ENCODE measurements around the gene CEP152. TPM values are rescaled to one million over a fixed set of nuclear protein-coding genes. Genes with fewer than 3 reads are reported as not detected.
A peak's percentile ranks its signal among the peaks of the same experiment; 100 is the strongest.
"Not testable (repeated sequence)": the region's sequence is repeated elsewhere in the genome, so short reads cannot be mapped to it uniquely, and the experiment has no call there.

Gene CEP152
- total RNA-seq, 2 donors from 2014 or later = 26.7 to 34.0 TPM

DNA sequence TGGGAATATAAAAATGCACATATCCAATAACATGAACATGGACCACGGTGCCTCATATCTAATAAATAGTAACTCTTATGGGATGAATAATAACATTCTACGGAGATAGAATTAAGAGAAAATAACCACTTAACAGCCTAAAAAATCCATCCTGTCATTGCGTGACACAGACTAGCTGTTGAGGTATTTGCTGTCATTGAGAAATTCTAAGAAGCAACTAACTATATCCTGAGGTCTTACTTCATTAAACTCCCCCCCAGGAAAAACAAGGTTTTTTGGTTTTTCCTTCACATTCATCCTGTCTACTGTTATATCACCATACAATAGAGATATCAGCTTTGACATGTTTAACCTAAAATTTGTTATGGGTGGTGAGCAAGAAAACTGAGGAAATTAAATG is 14.3 kb downstream of the CEP152 start:
- Mint-ChIP-seq H3K36me3 (ENCODE audit: low read depth) (peaks cover 59% of the 10 kb centered on the region), H3K4me1 (peaks cover 5% of the 10 kb centered on the region), H3K27ac (no peak overlapping the region)

DNA sequence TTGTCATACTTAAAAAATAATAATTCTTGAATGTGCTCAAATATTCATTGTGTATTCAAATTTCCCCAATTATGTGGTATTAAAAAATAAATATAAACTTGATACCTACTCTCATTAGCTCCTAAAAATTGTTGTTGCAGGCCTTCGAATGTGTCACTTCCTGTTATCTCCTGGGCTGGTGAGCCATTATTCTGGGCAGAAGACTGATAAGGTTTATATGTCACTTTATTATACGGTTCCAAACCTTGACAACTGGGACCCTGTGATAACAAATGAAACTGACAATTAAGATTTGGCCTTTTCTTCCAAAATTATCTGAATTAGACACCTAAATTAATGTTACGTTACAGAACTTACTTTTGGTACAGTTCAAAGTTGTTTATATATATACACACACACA is 15.0 kb downstream of the CEP152 start:
- H3K4me1 Mint-ChIP-seq = peaks cover 5% of the 10 kb centered on the region
- H3K27me3 Mint-ChIP-seq = no peaks in the 10 kb centered on the region
- no peak overlapping the region for H3K4me3 Mint-ChIP-seq
- H3K36me3 Mint-ChIP-seq (ENCODE audit: low read depth) = peaks cover 61% of the 10 kb centered on the region
- no peak overlapping the region for H3K27ac Mint-ChIP-seq
- no peaks in the 10 kb centered on the region for H3K9me3 Mint-ChIP-seq
- ATAC-seq (replicated peaks) = no peak

More for the DNA sequence above, 14.3 kb downstream of the CEP152 start:
- no peak for ATAC-seq (replicated peaks)
- H3K4me3 Mint-ChIP-seq = peak overlapping the region; percentile 11
- H3K9me3 Mint-ChIP-seq = no peaks in the 10 kb centered on the region
- no peaks in the 10 kb centered on the region for H3K27me3 Mint-ChIP-seq

DNA sequence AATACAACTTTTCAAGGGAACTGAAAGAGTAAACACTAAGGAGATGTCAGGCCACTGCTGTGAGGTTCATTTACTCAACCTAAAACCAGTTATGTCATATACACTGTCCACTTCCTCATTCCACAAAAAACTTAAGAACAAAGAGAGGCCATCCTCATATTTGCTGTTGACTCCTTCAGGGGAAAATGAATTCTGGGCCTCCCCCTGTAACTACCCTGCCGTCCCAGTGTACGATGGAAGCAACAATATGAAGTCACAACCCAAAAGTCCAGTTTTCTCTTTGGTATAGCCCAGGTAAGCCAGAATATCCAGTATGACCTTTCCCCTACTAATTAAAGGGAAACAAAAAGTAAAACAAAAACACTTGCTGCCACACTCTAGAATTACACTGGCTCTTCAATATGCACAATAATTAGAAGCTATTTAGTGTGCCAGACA is 16.2 kb downstream of the CEP152 start:
- Mint-ChIP-seq H3K36me3 (ENCODE audit: low read depth) (peaks cover 73% of the 10 kb centered on the region), H3K27ac (peak overlapping the region; percentile 48)
- ATAC-seq (replicated peaks) = no peak

DNA sequence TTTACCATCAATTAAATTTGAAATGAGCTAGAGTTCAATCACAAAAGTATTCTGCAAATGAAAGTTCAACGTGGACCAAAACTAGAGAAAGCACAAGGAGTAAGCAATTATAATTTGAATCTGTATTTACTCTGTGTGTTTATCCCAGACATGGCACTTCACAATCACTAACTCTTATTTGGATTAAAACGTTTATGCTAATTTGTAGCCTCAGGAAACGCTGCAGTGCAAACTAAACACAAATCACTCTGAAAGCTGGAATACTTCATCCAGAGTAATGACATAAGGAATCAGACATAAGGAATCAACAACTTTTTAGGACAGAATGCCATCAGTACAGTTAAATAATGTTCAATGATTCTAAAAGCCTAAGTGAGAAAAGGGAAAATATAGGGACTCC is 18.5 kb downstream of the CEP152 start:
- Mint-ChIP-seq H3K27me3 (no peaks in the 10 kb centered on the region), H3K27ac (no peak overlapping the region), H3K36me3 (ENCODE audit: low read depth) (peaks cover 88% of the 10 kb centered on the region), H3K9me3 (no peaks in the 10 kb centered on the region), H3K4me1 (peaks cover 5% of the 10 kb centered on the region), H3K4me3 (no peak overlapping the region)
- no peak for ATAC-seq (replicated peaks)

More for the DNA sequence above, 16.2 kb downstream of the CEP152 start:
- no peak overlapping the region for H3K4me3 Mint-ChIP-seq
- no peaks in the 10 kb centered on the region for H3K27me3 Mint-ChIP-seq
- peaks cover 5% of the 10 kb centered on the region for H3K4me1 Mint-ChIP-seq
- H3K9me3 Mint-ChIP-seq = no peaks in the 10 kb centered on the region

DNA sequence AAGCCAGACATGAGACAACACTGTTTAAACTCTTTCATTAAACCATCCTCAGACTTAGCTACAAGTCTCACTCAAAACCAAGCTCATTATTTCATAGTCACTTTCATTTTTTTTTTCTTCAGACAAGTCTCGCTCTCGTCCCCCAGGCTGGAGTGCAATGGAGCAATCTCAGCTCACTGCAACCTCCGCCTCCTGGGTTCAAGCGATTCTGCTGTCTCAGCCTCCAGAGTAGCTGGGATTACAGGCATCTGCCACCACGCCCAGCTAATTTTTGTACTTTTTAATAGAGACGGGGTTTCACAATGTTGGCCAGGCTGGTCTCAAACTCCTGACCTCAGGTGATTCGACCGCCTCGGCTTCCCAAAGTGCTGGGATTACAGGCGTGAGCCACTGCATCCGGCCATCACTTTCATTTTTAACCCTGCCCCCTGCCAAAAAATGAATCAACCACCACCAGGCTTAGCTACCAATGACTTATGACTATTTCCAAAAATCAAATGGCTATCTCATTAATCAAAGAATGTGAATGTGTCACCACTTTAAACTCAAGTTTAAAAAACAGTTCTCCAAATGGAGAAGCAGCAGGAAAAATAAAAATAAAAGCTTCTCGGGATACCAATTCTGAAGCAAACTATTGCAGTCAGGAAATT is 20.3 kb downstream of the CEP152 start:
- H3K4me1 Mint-ChIP-seq; H3K27ac Mint-ChIP-seq; H3K9me3 Mint-ChIP-seq; ATAC-seq (replicated peaks); H3K4me3 Mint-ChIP-seq; H3K27me3 Mint-ChIP-seq: not testable (repeated sequence)
- H3K36me3 Mint-ChIP-seq (ENCODE audit: low read depth) = peaks cover 86% of the 10 kb centered on the region

DNA sequence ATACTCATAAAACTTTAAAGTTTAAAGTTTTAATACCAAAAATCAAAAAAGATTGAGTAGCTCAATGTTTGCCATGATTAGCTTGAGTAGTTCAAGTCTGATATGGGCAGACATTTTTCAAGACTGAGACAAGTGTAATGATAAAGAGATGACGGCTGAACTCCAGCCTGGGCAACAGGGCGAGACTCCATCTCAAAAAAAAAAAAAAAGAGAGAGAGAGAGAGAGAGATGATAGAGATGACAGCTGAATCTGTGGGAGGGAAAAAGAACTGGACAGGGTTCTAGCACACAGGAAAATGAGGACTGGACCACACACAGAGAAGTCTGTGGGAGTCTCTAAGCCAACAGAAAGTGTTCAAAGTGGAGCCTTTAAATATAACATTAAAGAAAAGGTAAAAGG is 25.2 kb downstream of the CEP152 start:
- Mint-ChIP-seq H3K9me3 (no peaks in the 10 kb centered on the region), H3K36me3 (ENCODE audit: low read depth) (peaks cover 98% of the 10 kb centered on the region), H3K4me1 (no peaks in the 10 kb centered on the region), H3K4me3 (no peak overlapping the region), H3K27ac (no peak overlapping the region), H3K27me3 (no peaks in the 10 kb centered on the region)
- no peak for ATAC-seq (replicated peaks)

DNA sequence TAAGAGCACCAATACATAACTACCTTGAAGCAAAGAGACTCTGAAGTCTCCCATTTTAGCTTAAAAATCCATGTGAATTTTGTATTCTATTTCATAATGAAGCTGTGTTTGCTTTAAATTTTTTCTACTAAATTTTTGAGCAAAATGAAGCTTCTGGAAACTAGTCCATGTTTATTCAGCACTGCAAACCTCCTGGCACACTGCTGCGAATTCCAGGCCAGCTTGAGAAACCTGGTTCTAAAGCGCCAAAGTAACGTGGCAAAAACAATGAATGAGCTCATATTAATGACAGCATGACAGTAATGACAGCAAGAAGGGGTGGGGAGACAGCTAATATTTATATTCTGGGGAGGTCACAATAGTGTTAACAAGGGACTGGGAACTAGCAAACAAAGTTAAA is 25.7 kb downstream of the CEP152 start:
- Mint-ChIP-seq H3K9me3 (no peaks in the 10 kb centered on the region), H3K27ac (no peak overlapping the region), H3K4me1 (no peaks in the 10 kb centered on the region), H3K4me3 (no peak overlapping the region), H3K36me3 (ENCODE audit: low read depth) (peaks cover 98% of the 10 kb centered on the region), H3K27me3 (no peaks in the 10 kb centered on the region)
- ATAC-seq (replicated peaks) = no peak

DNA sequence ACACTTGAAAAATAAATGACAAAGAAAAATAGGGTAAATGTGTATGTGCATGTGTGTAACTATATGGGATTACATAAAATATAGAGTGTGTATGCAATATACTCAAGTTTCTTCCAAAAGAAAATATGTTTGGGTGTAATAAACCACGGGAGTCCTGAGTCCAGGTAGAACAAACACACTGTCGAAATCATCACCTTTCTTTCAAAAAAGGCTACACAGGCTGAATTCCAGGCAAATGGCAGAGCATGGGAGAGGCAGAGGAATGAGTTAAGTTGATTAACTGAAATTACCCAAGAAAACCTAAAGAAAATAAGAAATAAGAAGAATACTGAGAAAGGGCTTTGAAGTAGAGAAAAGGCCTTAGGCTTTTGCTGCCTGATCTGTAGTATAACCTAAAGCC is 26.1 kb downstream of the CEP152 start:
- Mint-ChIP-seq H3K27me3 (no peaks in the 10 kb centered on the region), H3K4me3 (no peak overlapping the region), H3K36me3 (ENCODE audit: low read depth) (peaks cover 98% of the 10 kb centered on the region), H3K4me1 (no peaks in the 10 kb centered on the region), H3K9me3 (no peaks in the 10 kb centered on the region), H3K27ac (no peak overlapping the region)
- ATAC-seq (replicated peaks) = no peak

DNA sequence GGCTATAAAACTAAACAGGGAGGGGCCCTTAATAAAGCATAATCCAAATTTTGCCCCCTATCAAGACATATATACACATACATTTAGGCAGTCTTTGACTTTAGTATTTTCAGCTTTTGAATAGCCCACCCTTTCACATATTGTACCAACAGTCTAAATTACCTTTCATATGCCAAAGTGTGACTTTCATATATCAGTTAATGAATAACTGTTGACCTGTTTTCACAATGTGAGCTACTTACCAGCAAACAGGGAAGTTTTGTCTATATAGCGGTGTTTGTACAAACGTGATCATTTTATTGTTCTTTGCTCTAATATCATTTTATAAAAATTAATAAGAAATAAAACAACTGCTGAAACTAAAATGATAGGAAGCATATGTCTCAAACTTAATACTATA is 28.0 kb downstream of the CEP152 start:
- no peak for ATAC-seq (replicated peaks)
- Mint-ChIP-seq H3K9me3 (no peaks in the 10 kb centered on the region), H3K27me3 (no peaks in the 10 kb centered on the region), H3K36me3 (ENCODE audit: low read depth) (peaks cover 98% of the 10 kb centered on the region), H3K4me3 (no peak overlapping the region), H3K27ac (no peak overlapping the region), H3K4me1 (no peaks in the 10 kb centered on the region)

DNA sequence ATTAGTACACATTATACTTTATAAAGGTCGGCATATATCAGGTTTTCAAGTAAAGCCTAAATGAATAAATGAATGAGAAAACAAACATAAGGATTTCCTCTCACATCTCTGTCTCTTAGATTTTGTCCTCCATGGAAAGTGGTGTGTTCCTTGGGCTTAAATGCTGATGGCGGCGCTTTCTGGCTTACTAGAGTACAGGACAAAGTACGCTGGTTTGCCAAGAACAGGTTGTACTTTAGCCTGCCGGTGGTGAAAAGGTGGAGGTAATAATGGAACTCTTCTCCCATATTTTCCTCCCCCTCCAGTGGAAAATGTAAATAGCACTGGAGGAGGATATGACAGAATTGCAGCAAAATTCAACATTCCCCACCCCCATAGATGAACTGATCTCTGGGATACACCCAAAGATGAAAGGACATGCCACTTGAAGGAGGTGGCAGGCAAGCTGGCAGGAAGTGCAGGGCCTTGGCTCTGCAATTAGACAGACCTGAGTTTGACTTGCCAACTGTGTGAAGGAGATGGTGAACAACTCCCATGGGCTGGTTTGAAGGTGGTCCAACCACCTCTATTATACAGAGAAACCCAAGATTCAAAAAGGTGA is 29.3 kb downstream of the CEP152 start:
- H3K4me1 Mint-ChIP-seq = no peaks in the 10 kb centered on the region
- H3K4me3 Mint-ChIP-seq = no peak overlapping the region
- no peak overlapping the region for H3K27ac Mint-ChIP-seq
- ATAC-seq (replicated peaks) = no peak
- no peaks in the 10 kb centered on the region for H3K9me3 Mint-ChIP-seq
- H3K27me3 Mint-ChIP-seq = no peaks in the 10 kb centered on the region
- peaks cover 90% of the 10 kb centered on the region for H3K36me3 Mint-ChIP-seq (ENCODE audit: low read depth)

DNA sequence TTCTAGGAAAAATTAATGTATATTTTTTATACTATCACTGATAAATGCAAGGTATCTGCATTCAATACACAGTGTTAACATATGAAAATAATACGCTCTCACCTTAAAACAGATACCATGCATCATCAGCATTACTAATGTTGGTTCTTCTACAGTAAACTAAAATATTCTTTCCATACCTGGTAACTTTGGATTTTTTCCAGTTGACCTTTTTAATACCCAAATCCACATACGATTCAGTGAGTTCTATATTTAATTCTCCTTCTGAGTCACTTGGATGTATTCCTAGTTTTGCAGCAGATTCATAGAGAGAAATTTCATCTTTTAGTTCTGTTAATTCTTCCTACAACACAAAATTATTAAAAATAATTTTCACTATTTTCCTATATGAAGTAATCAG is 29.9 kb downstream of the CEP152 start:
- ATAC-seq (replicated peaks) = no peak
- Mint-ChIP-seq H3K36me3 (ENCODE audit: low read depth) (peaks cover 84% of the 10 kb centered on the region), H3K27ac (no peak overlapping the region), H3K27me3 (no peaks in the 10 kb centered on the region), H3K9me3 (no peaks in the 10 kb centered on the region), H3K4me3 (no peak overlapping the region), H3K4me1 (no peaks in the 10 kb centered on the region)

DNA sequence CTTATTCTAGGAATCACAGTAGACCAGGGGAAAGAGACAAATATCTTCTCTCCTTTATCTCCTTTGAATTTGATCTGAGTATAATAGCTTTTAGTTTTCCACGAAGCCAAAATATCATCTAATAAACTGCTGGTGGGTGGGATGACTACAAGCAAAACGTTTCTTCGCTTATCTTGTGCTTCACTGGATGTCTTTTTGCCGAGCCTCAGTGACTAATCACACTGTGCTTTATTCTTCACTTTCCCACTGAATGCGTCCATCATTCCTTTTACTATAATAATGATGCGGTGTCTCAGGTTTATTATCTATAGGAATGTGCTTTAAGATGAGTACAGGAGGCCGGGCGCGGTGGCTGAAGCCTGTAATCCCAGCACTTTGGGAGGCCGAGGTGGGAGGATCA is 32.5 kb downstream of the CEP152 start:
- peaks cover 82% of the 10 kb centered on the region for H3K36me3 Mint-ChIP-seq (ENCODE audit: low read depth)
- no peaks in the 10 kb centered on the region for H3K27me3 Mint-ChIP-seq
- no peak overlapping the region for H3K4me3 Mint-ChIP-seq
- H3K4me1 Mint-ChIP-seq = no peaks in the 10 kb centered on the region
- H3K27ac Mint-ChIP-seq = no peak overlapping the region
- H3K9me3 Mint-ChIP-seq = no peaks in the 10 kb centered on the region
- ATAC-seq (replicated peaks) = no peak

DNA sequence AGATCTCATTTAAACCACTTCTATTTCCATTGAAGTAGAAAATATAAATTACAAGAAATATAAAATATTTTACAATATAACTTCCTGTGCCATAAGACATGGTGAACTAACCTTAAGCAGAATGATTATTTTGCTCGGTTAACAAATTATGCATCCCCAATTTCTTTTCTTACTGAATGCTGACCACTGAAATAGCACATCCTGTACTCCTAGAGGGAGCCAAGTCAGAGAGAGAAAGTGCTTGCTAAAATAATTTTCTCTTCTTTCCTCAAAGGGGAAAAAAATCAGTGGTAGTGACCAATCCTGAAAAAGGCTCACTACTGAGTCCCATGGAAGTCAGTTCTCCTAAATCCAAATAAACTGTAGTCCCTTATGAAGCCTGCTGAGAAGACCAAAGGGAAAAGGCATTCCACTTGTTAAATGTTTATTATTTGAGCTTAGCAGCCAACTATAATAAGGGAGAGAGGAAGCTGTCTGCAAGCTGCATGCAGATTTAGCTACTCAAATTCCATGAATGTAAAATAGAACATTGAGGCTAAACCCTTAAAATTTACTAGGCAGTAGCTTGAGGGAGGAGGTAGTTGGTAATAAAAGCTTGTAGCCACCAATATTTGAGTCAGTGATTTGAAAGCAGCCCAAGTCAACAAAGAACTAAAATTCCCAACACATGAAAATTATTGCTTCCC is 33.1 kb downstream of the CEP152 start:
- Mint-ChIP-seq H3K4me1 (no peaks in the 10 kb centered on the region), H3K36me3 (ENCODE audit: low read depth) (peaks cover 82% of the 10 kb centered on the region), H3K4me3 (no peak overlapping the region), H3K27me3 (no peaks in the 10 kb centered on the region), H3K27ac (no peak overlapping the region), H3K9me3 (no peaks in the 10 kb centered on the region)
- ATAC-seq (replicated peaks) = no peak

DNA sequence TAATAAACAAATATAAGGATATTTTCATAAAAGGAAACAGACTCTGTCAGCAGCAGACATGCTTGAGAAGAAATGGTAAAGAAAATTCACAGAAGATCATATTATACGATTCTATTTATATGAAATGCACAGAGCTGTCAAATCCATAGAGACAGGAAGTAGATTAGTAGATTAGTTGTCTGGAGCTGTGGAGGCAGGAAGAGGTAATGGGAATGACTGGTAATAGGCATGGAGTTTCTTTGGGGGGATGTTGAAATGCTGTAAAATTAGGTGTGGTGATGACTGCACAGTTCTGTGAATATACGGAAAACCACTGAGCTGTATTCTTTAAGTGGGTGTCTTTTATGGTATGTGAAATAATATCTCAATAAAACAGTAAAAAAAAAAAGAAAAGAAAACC is 35.3 kb downstream of the CEP152 start:
- H3K27me3 Mint-ChIP-seq = no peaks in the 10 kb centered on the region
- no peak overlapping the region for H3K4me3 Mint-ChIP-seq
- H3K36me3 Mint-ChIP-seq (ENCODE audit: low read depth) = peaks cover 82% of the 10 kb centered on the region
- ATAC-seq (replicated peaks) = no peak
- H3K4me1 Mint-ChIP-seq = no peaks in the 10 kb centered on the region
- H3K27ac Mint-ChIP-seq = no peak overlapping the region
- no peaks in the 10 kb centered on the region for H3K9me3 Mint-ChIP-seq

DNA sequence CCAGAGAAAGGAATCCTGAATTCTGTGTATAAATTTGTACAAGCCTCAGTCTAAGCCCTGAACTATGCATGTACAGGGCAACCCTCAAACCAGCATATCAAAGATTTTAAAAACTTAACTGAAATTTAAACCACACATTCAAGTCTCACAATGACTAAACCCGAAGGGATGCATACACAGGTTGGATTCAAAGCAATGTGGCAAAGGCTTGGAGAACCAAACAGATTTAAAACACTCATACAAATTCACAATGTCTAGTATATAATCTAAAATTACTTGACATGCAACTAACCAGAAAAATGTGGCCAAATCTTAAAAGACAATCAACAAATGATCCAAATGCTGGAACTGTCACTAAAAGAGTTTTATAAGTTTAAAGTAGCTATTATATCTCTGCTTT is 36.4 kb downstream of the CEP152 start:
- ATAC-seq (replicated peaks) = no peak
- Mint-ChIP-seq H3K4me1 (no peaks in the 10 kb centered on the region), H3K4me3 (no peak overlapping the region), H3K9me3 (no peaks in the 10 kb centered on the region), H3K27ac (no peak overlapping the region), H3K36me3 (ENCODE audit: low read depth) (peaks cover 81% of the 10 kb centered on the region), H3K27me3 (no peaks in the 10 kb centered on the region)

Data from activated T-helper 17 cell treated with anti-CD3 and anti-CD28 coated beads, Interleukin-2, amount 50 U/mL, for 72 hours (primary cell).